GM20000 (cell line): Measurements from ENCODE around the gene STK17A.
"Not testable (repeated sequence)": the region's sequence is repeated elsewhere in the genome, so short reads cannot be mapped to it uniquely, and the experiment has no call there.

Experiments
- DNase-seq: peaks from one replicate; pipeline ENCODE4 v3.0.0; 2012; ENCODE audit warnings: low spot score
- CTCF ChIP-seq: IDR thresholded peaks from 2 replicates; pipeline ENCODE4 v1.5.1; 2012; ENCODE audit warnings: mild to moderate bottlenecking, control low read depth; ENCODE audit errors: extremely low read depth, missing control alignments

The STK17A gene

GRCh38 chr7:43568529-43568928, 14.4 kb upstream of the STK17A start:
- TF ChIP-seq CTCF = no peak
- DNase-seq = no peak

GRCh38 chr7:43569424-43569823, 13.5 kb upstream of the STK17A start:
- peak; percentile 51 for DNase-seq
- TF ChIP-seq CTCF = no peak

GRCh38 chr7:43570688-43571365, 12.1 kb upstream of the STK17A start:
- DNase-seq = peak; percentile 39
- no peak for TF ChIP-seq CTCF

- TF ChIP-seq CTCF = no peak
- DNase-seq = no peak
Measured at GRCh38 chr7:43572516-43573049, 10.3 kb upstream of the STK17A start.

- DNase-seq = not testable (repeated sequence)
Measured at GRCh38 chr7:43573832-43574231, 9.1 kb upstream of the STK17A start.

- DNase-seq = no peak
- TF ChIP-seq CTCF = no peak
Measured at GRCh38 chr7:43575506-43575905, 7.4 kb upstream of the STK17A start.

- TF ChIP-seq CTCF = no peak
- DNase-seq = no peak
Measured at GRCh38 chr7:43576241-43576640, 6.7 kb upstream of the STK17A start.

- no peak for DNase-seq
- no peak for TF ChIP-seq CTCF
Measured at GRCh38 chr7:43577485-43577951, 5.4 kb upstream of the STK17A start.
